ENCODE data around the gene GPATCH2.

The GPATCH2 gene

DNA sequence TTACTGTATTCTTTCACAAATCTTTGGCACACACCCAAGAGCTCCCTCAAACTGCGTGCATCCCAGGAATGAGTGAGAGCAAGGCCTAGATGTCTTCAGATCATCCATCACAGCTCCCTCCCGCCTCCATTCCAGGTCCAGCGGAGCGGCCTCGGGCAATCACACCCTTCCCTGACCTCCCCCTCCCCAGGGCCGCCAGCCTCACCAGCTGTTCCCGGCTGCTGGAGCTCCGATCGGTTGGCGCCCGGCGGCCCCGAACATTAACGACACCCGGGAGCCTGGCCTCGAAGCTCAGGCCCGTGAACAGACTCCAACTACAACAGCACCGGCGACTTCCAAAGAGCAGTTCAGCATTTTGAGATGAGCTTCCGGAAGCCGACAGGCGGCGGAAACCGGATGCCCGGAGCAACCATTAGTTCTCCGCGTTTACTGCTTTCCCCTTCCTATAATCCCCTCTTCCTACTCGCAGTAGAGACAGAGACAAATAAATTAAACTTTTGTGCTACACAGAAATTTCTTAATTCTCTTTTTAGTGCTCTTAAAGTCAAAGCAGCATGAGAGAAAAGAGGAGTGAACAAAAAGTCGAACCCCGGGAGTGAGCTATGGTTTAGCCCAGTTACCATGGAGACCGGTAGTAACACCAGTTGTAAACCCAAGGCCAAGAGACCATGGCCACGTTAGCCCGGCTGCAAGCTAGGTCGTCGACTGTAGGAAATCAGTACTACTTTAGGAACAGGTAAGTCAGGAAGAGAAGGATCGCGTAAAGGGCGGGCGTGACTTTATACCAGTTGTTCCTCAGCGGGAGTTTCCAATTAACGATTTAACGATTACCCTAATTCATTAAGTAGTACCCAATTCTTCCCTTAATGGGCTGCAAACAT lies at the start of gene GPATCH2, which contains the start of gene SPATA17:
GPATCH2 (minus strand) TSS at position 380 of the 881 bp plus-strand sequence; CDS start at position 261, 119 bp downstream.
SPATA17 (plus strand) TSS at position 634 of the 881 bp plus-strand sequence; CDS start at position 669, 35 bp downstream.
- peak; percentile 69 for DNase-seq (ENCODE audit: low read depth)
- H3K4me3 ChIP-seq (ENCODE audit: low read depth, low read length): peak within 1 kb of the TSS; percentile 82

DNA sequence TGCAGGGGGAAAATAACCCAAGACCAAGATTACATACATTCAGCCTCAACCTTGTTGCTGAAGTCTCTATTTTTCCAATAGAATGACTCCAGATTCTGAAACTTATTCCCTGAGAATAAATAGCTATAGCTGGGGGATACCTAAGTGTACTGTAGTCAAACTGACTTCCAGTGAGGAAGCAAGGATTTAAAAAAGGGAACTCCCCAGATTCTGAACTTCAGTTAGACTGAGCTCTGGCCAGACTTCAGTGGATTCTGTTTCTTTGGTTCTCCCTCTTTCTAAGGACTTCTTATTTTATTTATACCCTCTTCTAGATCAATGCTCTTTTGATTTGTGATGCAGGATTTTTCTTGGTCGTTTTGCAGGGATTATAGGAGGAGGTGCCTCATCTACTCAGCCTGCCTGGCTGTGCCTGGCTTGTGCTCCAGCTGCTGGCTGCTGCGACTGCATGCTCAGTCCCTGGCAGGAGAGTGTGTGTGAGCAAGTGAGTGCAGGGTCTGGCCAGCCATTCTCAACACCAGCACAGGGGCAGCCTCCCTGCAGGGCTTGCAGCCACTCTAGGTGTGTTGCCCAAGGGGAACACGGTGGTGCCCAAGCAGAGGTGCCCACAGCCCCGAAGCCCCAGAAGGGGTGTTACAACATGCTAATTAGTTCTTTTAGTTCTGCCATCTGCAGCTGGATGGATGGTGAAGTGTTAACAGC lies 43.3 kb upstream of the GPATCH2 start:
- DNase-seq (ENCODE audit: low read depth): no peak
- H3K4me3 ChIP-seq (ENCODE audit: low read depth, low read length): no peak overlapping the region

DNA sequence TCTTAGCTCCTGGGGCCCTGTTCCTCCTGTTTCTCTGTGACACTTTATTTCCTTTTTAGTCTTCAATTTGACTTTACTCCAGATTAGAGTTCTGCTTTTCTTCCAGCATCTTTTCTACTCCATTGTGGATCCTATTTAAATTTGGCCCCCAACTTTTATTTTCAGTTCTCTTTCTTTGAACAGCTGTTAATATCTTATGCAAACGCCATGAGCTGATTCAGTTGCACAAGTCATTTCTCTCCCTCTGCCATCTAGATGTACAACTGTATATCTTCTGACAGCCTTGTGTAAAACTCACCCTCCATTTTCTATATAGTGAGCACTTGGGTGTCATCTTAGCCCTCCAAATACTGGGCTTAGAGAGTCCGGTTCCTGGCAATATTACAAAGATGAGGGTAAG lies 42.5 kb upstream of the GPATCH2 start:
- H3K4me3 ChIP-seq (ENCODE audit: low read depth, low read length): no peak overlapping the region
- no peak for DNase-seq (ENCODE audit: low read depth)

DNA sequence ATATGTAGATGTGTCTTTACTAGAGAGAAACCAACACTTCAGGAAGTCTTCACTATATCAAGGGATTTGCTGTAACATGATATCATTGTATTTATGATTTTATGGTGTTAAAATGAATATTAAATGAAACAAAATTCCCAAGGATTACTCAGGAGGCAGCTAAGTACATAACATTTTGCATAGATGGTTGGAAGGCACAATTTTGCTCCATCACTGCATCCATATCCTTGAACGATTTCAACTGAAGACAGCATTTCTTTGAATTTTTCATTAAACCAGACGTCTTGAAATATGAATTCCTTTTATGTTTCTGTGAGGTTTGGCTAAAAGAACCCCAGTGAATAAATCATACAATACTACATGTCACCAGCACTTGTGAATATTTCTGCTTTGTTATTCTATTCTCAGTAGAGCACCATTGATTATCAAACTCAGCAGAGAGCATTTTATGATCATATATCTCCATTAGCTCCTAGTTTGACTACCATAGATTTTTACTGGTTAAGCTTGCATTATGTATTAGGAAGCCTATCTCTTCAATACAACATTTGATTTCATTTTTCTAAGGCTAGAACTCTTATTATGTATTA lies 37.6 kb upstream of the GPATCH2 start:
- no peak overlapping the region for H3K4me3 ChIP-seq (ENCODE audit: low read depth, low read length)
- no peak for DNase-seq (ENCODE audit: low read depth)

DNA sequence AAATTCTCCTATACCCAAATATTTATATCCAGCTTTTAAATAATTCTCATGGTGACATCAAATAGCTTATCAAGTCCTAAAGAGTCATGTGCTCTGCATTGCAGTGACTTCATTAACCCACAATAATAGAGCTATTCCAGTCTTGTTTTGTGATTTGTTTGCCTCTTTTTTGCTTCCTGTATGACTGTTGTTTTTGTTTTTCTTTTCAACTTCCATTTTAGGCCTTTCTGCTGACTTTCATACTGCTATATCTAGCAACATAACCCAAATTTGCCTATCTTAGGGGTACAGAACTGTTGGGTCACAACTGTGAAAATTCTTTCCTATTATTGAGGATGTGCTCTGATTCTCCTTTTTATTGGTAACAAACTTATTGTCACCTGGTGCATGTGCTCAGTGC lies 30.5 kb upstream of the GPATCH2 start:
- no peak for DNase-seq (ENCODE audit: low read depth)
- no peak overlapping the region for H3K4me3 ChIP-seq (ENCODE audit: low read depth, low read length)

DNA sequence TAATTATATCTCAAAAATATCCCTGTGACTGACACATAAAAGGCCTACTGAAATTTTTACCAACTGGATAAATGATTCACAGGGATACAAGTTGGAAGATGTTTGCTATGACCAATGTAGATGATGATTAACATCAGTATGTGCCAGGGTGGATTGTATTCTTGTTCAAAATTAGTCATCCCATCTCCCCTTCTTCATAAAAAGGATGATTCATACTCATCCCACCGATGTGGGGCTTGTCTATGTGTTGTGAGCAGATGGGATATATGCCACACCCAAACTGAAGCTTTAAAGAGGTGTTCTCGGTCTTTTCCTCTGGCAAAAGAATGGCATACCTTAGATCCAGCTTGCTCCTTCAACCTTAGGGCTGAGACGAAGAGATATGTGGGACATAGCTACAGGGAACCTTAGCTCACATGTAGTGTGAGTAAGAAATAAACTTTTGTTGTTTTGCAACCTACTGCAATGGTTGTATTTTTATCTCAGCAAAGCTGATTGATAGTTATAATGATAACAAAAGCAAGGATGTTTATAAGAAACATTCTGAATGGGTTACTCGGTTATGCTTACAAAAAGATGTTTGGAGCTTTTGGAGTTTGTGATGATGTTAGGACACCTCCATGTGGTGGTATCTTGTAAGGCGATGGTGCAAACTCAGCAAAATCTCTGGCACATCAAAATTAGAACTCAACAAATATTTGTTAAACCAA lies 29.6 kb upstream of the GPATCH2 start:
- H3K4me3 ChIP-seq (ENCODE audit: low read depth, low read length): no peak overlapping the region
- peak; percentile 74 for DNase-seq (ENCODE audit: low read depth)

DNA sequence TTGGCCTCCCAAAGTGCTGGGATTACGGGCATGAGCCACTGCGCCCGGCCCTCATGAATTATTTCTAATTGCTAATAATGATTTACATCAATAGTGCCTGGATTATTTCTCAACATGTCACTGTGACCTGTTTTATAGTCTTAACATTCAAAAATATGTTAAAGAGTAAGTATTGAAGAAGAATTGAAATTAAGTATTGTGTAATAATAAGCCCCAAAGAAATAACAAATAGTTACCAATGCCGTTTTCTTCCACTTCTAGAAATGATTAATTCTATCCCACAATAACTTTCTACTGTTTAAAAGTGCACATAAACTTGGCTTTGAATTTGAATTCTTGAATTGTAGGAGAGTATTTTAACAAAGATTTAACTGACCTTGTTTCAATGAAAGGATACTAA lies 19.8 kb upstream of the GPATCH2 start:
- H3K4me3 ChIP-seq (ENCODE audit: low read depth, low read length): no peak overlapping the region
- DNase-seq (ENCODE audit: low read depth): no peak

DNA sequence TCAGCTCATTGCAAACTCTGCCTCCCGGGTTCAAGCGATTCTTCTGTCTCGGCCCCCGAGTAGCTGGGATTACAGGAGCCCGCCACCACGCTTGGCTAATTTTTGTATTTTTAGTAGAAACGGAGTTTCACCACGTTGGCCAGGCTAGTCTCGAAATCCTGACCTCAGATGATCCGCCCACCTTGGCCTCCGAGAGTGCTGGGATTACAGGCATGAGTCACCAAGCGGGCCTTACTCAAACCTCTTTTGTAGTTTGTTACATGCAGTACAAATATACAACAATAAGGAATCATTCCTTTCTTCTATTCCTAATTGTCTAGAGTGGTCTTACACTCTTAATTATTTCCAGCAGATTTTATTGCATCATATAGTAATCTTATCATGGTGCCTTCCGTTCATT lies 16.9 kb upstream of the GPATCH2 start:
- H3K4me3 ChIP-seq (ENCODE audit: low read depth, low read length): no peak overlapping the region
- DNase-seq (ENCODE audit: low read depth): no peak

DNA sequence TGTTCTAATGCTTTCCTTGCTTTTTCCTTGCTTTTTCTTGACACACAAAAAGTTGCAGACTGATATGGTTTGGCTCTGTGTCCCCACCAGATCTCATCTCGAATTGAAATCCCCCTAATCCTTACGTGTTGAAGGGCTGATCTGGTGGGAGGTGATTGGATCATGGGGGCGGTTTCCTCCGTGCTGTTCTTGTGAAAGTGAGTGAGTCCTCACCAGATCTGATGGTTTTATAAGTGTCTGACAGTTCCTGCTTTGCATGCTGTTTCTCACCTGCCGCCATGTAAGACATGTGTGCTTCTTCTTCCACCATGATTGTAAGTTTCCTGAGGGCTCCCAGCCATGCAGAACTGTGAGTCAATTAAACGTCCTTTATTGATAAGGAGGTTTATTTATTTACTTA lies 11.6 kb upstream of the GPATCH2 start:
- no peak overlapping the region for H3K4me3 ChIP-seq (ENCODE audit: low read depth, low read length)
- no peak for DNase-seq (ENCODE audit: low read depth)

DNA sequence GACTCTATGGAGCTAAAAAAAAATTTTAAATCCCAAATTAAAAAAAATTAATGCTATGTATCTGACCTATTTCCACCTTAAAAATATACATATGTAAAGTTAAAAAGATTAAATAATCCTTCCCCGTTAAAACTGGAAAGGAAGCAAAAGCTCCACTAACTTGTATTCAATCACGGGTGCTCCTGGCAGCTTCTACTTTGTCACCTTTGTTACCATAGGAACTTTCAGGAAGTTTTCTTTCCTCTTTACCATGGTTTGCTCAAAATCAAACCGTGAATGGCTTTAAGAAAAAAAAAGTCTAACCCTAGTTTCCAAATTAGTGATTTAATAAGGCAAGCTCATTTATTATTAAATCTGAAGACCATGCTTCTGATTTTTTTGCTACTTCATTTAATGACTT lies 3.5 kb downstream of the GPATCH2 start:
- no peak overlapping the region for H3K4me3 ChIP-seq (ENCODE audit: low read depth, low read length)
- DNase-seq (ENCODE audit: low read depth): no peak

DNA sequence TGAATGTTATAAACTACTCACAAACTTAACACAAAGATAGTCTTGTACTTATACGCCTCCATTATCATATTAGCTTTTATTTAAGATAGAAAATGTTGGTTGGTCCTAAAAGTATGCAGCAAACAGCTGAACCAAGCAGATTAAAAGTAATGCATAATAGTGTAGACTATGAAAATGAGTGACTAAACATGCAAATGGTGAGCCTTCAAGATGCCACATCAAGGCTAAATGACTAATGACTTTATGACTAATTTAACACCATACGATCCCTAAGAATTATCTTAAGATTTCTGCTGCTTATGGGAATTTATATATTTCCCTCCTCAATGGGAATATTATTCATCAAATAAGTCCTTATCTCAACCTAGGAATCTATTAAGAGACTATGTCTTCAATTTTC lies 4.6 kb downstream of the GPATCH2 start:
- H3K4me3 ChIP-seq (ENCODE audit: low read depth, low read length): no peak overlapping the region
- no peak for DNase-seq (ENCODE audit: low read depth)

DNA sequence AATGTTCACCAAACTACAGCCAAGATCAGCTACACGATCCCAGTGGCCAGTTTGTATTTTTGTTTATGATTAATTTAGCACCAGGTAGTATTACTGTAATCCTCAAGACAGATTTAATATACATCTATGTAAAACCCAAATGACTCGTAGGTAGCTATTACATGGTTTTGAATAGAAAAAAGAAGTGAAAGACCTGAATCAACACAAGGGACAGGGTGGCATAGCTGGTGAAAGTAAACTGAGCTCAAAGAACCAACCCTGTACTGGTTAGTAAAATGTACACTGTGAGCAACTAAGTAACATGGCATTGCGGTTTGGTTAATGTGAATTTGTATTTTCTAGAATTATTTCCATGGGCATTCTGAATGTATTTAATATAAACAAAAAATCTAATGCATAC lies 8.8 kb downstream of the GPATCH2 start:
- no peak overlapping the region for H3K4me3 ChIP-seq (ENCODE audit: low read depth, low read length)
- no peak for DNase-seq (ENCODE audit: low read depth)

DNA sequence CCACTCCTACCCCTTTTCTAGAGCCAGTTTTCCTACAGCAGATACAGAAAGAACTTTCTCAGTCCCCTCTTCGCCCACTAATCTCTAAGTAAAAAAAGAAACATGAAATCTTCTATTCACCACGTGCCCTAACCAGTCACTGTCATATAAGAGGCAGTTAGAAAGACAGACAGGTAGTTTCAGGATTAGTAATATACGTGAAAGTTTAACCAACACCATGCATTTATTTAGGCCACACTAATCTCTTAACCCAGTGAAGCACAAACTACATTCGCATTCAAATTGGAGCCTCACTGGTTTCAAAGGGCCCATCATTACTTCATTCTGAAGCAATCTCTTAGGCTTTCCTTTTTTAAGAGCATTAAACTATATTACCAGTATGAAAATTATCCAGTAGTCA lies 10.1 kb downstream of the GPATCH2 start:
- DNase-seq (ENCODE audit: low read depth): no peak
- no peak overlapping the region for H3K4me3 ChIP-seq (ENCODE audit: low read depth, low read length)

DNA sequence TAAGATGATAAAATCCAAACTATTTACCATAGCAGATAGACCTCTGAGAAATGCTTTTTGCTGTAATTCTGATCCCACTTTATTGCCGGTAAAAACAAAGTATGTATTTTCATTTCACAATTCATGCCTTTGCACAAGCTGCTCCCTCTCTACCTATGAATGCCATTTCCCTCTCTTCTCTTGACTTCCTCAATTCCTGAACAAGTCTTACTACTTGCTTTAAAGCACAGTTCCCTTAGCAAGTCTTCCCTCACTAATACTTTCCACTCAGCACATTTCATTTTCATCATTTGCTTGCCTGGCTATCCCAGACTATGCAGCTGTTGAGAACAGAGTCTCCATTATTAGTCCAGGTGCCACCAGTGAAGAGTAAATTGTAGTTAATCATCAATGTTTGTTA lies 13.8 kb downstream of the GPATCH2 start:
- no peak overlapping the region for H3K4me3 ChIP-seq (ENCODE audit: low read depth, low read length)
- DNase-seq (ENCODE audit: low read depth): no peak

DNA sequence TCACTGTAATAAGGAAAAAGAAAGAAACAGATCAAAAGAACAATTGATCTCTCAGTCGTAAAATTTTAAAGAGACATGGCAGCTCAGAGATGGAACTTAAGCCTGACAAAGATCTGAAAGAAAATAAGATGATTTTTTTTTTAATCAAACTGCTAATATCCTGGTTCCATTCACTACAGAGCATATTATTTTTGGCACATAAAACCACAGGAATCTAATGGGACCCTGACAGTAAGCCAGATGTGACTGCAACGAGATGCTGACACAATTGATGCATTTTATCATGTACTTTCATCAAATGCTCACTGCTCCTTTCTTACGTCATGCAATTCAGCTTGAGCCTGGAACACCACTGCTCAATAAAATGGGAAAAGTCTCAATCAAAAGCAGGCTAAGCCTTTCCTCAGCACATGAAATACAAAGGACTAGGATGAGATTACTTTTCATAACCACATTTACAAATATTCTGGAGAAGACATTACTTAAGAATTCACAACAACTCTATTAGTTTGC lies 16.6 kb downstream of the GPATCH2 start:
- peak; percentile 6 for DNase-seq (ENCODE audit: low read depth)
- no peak overlapping the region for H3K4me3 ChIP-seq (ENCODE audit: low read depth, low read length)

DNA sequence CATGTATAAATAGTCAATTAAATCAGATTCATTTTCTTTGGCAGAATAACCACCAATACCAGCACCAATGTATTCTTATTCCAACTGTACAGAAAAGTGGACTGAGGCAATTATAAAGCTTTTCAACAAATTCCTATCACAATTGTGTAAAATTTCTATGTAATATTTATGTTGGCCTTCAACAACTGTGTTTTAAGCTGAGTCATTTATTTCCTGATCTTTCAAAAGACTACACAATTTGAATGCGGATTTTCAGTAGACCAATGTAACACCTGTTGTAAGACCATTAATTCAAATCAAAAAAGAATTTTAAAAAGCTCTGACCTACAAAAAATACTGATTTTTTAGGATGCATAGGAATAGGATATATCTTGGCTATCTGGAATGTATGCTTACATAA lies 25.5 kb downstream of the GPATCH2 start:
- H3K4me3 ChIP-seq (ENCODE audit: low read depth, low read length): no peak overlapping the region
- DNase-seq (ENCODE audit: low read depth): no peak

DNA sequence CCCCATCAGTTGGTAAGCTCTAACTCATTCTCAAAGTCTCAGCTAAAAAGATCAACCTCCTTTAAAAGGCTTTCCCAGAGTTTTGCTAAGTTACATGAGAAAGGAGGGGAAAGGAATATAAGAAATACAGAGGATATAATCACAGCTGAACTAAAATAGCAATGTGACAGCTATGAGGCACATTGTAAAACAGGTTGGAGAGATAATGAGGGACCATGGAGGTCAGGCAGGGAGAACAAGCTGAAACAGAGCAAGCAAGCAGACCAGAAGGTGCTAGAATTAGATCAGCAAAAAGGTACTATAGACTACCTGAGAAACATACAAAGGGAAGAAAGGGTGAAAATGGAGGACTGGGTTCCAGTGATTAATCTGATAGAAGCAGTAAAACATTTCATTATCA lies 28.5 kb downstream of the GPATCH2 start:
- no peak for DNase-seq (ENCODE audit: low read depth)
- H3K4me3 ChIP-seq (ENCODE audit: low read depth, low read length): no peak overlapping the region

DNA sequence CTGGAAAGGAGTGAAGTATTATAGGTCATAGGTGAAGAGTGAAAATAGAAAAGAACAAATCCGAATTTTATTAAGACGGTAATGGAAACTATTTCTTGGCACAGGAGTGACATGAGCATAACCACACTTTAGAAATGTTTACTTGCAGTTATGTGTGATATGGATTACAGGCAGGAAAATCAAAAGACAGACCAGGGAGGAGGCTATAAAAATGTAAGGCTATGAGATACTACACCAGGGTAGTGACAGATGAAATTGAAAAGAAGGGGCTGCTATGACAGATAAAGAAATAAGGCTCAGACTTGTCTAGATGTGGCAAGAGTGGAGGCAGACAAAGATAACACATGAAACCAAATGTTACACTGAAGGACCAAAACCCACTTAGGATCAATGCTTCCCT lies 31.7 kb downstream of the GPATCH2 start:
- no peak overlapping the region for H3K4me3 ChIP-seq (ENCODE audit: low read depth, low read length)
- no peak for DNase-seq (ENCODE audit: low read depth)

DNA sequence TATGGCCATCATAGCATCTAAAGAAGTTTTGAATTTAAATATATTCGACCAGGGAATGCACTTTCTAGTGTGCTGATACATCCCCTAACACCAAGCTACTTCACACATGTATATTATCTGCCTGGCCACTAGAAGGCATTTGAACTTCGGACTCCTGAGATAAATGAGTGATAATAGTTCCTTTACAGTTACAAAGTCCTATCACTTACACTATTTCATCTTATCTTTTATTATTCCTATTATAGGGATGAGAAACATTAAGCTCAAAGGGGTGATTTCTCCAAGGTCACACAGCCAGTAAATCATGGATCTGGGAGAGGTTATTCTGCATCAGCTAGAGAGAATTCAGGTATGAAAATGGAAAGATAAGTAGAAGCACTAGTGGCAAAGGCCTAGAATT lies 40.3 kb downstream of the GPATCH2 start:
- no peak overlapping the region for H3K4me3 ChIP-seq (ENCODE audit: low read depth, low read length)
- DNase-seq (ENCODE audit: low read depth): no peak

DNA sequence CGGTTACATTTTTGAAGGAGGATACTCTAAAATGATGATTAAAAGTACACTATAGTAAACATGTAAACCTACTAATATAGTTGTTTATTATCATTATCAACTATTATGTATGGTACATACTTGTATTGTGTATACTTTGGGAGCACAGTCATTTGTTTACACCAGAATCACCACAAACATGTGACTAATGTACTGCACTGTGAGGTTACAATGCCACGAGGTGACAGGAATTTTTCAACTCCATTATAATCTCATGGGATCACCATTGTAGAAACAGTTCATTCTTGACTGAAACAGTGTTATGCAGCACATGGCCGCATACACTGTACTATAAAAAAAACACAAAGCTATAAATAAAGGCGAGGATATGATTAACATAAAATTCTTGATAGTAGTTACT lies 44.3 kb downstream of the GPATCH2 start:
- H3K4me3 ChIP-seq (ENCODE audit: low read depth, low read length): no peak overlapping the region
- DNase-seq (ENCODE audit: low read depth): no peak
